ENCODE measurements around the gene HS3ST6.

HS3ST6 gene

DNA sequence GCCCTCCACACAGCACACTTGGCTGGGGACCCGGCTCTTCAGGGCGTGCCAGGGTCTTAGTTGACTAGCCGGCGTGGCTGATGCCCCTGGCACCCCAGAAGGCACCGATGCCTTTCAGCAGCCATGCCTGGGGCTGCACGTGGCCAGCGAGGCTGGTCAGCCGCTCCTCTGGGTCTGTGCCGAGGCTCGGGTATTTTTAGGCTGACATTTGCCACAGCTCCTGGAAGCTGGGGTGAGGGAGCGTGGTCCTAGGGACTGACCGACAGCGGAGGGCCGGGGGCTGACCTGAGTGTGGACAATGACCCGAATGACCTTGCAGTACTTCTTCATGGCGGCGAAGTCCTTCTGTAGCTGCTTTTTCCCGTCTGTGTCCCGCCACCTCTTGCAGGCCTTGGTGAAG lies 32.3 kb upstream of the HS3ST6 start:
- H3K4me3 ChIP-seq (ENCODE audit: low read depth, low read length), result no peak overlapping the region
- DNase-seq (ENCODE audit: low read depth), result no peak
- TF ChIP-seq, protein P1, sequence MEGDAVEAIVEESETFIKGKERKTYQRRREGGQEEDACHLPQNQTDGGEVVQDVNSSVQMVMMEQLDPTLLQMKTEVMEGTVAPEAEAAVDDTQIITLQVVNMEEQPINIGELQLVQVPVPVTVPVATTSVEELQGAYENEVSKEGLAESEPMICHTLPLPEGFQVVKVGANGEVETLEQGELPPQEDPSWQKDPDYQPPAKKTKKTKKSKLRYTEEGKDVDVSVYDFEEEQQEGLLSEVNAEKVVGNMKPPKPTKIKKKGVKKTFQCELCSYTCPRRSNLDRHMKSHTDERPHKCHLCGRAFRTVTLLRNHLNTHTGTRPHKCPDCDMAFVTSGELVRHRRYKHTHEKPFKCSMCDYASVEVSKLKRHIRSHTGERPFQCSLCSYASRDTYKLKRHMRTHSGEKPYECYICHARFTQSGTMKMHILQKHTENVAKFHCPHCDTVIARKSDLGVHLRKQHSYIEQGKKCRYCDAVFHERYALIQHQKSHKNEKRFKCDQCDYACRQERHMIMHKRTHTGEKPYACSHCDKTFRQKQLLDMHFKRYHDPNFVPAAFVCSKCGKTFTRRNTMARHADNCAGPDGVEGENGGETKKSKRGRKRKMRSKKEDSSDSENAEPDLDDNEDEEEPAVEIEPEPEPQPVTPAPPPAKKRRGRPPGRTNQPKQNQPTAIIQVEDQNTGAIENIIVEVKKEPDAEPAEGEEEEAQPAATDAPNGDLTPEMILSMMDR (IDR thresholded peaks at IDR 0.05; ENCODE audit: insufficient read depth, low read depth, low read length, missing control alignments), result no peak

DNA sequence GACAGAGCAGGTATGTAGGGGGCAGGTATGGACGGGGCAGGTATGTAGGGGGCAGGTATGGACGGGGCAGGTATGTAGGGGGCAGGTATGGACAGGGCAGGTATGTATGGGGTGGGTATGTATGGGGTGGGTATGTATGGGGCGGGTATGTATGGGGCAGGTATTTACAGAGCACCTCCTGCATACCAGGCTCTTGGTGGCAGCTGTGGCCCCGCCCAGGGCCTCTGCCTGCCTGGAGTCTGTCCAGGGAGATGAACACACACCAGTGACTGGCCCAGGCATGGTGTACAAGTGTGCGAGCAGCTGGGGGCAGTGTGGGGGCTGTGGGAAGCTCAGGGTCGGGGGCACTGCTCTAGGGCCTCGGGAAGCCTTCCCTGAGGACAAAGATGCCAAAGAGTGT lies 31.8 kb upstream of the HS3ST6 start:
- TF ChIP-seq, protein P1 (IDR thresholded peaks at IDR 0.05; ENCODE audit: insufficient read depth, low read depth, low read length, missing control alignments), result no peak
- DNase-seq (ENCODE audit: low read depth), result no peak
- no peak overlapping the region for H3K4me3 ChIP-seq (ENCODE audit: low read depth, low read length)

DNA sequence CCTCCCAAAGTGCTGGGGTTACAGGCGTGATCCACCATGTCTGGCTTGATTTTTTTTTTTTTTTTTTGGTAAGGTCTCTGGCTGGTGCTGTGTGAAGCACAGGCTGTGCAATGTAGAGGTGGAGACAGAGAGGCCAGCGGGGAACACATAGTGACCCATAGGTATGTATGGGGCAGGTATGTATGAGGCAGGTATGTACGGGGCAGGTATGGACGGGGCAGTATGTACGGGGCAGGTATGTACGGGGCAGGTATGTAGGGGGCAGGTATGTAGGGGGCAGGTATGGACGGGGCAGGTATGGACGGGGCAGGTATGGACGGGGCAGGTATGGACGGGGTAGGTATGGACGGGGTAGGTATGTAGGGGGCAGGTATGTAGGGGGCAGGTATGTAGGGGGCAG lies 31.3 kb upstream of the HS3ST6 start:
- no peak overlapping the region for H3K4me3 ChIP-seq (ENCODE audit: low read depth, low read length)
- no peak for DNase-seq (ENCODE audit: low read depth)
- TF ChIP-seq, protein P1 (IDR thresholded peaks at IDR 0.05; ENCODE audit: insufficient read depth, low read depth, low read length, missing control alignments), result no peak

DNA sequence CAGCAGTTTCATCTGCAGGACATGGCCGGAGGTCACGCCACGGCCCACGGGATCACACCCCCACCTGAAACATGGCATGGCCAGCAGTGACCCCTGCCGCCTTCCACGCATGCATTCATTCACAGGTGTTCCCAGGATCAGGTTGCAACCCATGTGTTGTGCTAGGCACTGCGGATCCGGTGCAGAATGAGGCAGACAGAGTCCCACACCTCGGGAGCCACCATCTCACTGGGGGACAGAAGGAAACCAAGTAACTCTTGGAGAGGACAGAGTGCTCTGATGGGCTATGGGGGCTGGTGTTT lies 29.1 kb upstream of the HS3ST6 start:
- no peak for DNase-seq (ENCODE audit: low read depth)
- TF ChIP-seq, protein P1 (IDR thresholded peaks at IDR 0.05; ENCODE audit: insufficient read depth, low read depth, low read length, missing control alignments), result no peak
- H3K4me3 ChIP-seq (ENCODE audit: low read depth, low read length), result no peak overlapping the region

DNA sequence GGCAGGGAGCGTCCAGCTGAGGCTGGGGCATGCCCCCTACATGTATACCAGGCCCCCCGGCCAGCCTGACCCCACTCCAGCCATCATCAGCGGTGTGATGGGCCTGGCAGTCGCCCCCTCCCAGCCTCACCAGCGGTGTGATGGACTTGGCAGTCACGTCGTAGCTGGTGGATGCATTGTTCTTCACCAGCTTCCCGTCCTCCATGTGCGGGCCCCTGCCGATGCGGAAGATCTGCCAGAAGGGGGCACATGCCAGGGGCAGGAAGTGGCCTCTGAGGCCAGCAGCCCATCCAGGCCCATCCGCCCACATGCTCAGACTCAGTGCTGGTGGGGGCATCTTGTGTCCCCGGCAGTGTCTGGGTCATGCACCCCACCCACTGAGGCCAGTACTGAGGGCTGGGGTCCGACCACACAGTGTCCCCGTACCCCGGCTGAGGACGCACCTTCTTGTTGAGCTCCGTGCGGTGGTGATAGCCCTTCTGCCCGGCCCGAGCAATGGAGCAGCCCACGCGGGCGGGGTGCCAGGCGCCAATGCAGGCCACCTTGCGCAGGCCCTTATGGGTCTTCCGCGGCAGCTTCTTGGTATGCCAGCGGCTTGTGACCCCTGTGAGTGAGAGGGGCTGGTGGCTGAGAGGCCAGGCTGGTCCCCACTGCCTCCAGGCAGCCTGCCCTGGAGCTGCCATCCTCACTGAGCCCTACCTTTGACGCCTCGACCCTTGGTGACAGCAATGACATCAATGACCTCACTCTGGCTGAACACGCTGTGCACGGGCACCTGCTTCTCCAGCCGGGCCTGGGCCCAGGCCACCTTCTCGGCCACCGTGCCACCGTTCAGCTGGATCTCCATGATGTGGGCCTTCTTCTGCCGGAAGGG lies 28.5 kb upstream of the HS3ST6 start:
- H3K4me3 ChIP-seq (ENCODE audit: low read depth, low read length), result no peak overlapping the region
- TF ChIP-seq, protein P1 (IDR thresholded peaks at IDR 0.05; ENCODE audit: insufficient read depth, low read depth, low read length, missing control alignments), result no peak
- DNase-seq (ENCODE audit: low read depth), result no peak

DNA sequence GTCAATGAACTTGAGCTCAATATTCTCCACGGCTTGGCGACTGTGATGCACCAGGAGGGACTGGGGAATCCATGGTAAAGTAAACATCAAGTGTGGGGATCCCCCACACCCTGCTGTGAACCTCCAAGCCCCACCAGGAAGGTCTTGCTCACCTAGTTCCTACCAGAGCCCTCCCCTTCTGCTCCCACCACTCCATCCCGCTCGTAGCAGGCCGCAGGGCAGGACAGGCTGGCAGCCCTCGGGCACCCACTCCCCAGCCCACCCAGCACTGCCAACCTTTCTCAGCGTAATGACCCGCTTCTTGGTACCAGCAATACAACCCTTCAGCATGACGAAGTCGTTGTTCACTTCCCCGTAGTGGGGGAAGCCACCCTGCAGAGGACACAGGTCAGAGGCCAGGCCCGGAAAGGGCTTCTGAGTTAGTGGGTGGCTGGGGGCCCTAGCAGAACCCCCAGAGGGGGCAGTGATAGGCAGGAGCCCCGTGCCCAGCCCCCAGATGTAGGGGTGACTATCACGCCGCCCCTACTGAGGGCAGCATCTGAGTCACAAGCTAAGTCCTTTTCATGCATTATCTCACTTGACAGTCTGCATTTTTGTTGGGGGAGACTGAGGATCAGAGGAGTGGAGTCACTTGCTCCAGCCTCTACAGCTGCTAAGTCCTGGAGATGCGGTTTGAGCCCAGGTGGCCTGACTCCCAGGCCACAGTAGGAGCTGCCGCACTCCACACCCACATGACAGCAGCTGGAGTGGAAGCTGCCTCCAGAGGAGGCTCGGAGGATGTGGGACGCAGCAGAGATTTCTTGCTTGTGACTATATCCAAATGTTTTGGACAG lies 27.6 kb upstream of the HS3ST6 start:
- no peak overlapping the region for H3K4me3 ChIP-seq (ENCODE audit: low read depth, low read length)
- TF ChIP-seq, protein P1 (IDR thresholded peaks at IDR 0.05; ENCODE audit: insufficient read depth, low read depth, low read length, missing control alignments), result no peak
- DNase-seq (ENCODE audit: low read depth), result no peak

Data from GM12865 (cell line).